GM21737 (cell line): Measurements from ENCODE around the gene FAM120A.

ENCODE experiments used
- ATAC-seq: cut with Tn5 transposase; IDR thresholded peaks from one replicate; pipeline ENCODE4 v1.9.1; 2021; ENCODE audit warnings: mild to moderate bottlenecking, moderate library complexity; ENCODE audit not compliant: unreplicated experiment

Gene FAM120A

DNA sequence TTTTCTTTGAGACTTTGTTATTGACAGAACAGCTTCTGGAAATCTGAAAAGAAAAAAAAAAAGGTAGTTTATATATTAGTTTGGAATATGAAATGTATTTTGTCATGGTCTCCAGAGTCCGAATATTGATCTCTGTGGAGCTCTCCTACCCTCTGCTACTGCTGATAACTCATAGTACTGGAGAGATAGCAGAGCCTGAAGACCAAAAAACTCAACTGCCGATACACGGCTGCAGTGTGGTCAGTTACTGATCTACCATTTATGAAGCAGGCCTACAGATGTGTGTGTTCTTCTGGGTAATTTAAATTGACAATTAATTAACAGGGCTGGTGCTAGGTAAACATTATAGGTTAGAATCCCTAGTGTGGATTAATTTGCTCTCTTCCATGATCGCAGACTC, 3.8 kb upstream of the FAM120A start:
- no peak for ATAC-seq

GRCh38 chr9:93451849-93452709, 594 bp downstream of the FAM120A start:
- ATAC-seq = peak; percentile 17

DNA sequence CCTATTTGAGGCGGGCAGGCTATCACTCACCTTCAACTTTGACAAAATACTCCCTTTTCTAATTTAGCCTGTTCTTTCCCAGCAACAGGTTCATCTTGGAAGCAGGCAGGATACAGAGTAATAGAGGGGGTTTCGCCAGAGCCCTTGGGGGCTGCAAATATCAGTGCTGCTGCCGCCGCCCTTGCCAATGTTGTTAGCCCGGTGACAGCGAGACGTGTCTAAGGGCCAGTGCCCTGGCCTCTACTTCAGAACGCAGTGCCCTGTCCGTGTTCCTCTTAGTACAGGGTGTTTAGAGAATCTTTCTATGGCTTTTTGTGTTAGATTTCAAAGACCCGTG, 1.2 kb downstream of the FAM120A start:
- no peak for ATAC-seq

- ATAC-seq = peak; percentile 58
Measured at GRCh38 chr9:93453047-93453914, 1.8 kb downstream of the FAM120A start, which contains the start of gene FAM120AOS. TSS of gene FAM120AOS (minus strand) at chr9:93453581. CDS start at chr9:93452709, 872 bp downstream.

DNA sequence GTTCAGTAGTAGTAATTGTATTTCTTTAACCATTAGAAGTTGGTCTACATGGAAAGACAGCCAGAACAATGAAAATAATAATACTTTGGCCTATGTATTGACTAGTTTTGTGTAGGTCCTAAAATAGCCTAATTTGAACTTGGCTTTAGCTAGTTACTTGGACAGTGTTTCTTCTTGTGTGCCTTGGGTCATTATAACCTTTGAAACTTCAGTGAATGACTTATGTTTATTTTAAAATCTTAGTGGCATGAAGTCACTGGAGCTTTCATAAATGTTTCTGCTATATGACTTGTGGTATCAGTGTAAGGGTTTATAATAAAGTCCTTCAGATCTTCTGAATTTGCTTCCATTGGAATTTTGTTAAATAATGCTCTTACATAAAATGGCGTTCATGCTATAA, 4.5 kb downstream of the FAM120A start:
- ATAC-seq = no peak

- ATAC-seq = no peak
Measured at GRCh38 chr9:93456504-93456903, 5.0 kb downstream of the FAM120A start.

DNA sequence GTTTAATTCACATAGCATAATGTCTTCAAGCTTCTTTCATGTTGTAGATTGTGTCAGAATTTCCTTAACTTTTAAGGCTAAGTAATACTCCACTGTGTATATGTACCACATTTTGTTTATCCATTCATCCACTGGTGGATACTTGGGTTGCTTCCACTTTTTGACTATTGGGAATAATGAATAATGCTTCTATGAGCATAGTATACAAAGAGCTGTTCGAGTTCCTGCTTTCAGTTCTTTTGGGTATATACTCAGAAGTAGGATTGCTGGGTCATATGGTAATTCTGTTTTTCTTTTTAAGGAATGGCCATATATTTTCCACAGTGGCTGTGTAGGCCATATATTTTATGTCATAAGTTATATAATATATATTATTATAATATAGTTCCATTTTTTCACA, 5.5 kb downstream of the FAM120A start:
- ATAC-seq = no peak

DNA sequence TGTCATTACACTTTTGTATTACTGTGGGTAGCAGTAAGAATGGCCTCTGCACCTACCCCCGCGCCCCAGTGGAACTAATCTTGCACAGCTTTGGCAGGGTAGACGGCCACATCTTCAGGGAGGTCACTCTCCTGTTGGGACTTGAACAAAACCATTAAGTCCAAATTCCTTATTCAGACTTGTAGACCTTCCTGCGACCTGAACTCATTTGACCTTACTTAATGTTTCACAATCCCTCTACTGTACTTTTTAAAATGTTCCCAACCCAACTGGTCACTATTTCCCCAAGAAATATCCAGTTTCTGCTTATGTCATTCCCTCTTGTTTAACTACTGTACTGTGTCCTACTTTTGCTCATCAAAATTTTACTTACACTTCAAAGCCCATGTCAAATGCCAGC, 7.2 kb downstream of the FAM120A start:
- no peak for ATAC-seq

- ATAC-seq = no peak
Measured at GRCh38 chr9:93459432-93459847, 8.0 kb downstream of the FAM120A start.

GRCh38 chr9:93460689-93461413, 9.4 kb downstream of the FAM120A start:
- no peak for ATAC-seq

DNA sequence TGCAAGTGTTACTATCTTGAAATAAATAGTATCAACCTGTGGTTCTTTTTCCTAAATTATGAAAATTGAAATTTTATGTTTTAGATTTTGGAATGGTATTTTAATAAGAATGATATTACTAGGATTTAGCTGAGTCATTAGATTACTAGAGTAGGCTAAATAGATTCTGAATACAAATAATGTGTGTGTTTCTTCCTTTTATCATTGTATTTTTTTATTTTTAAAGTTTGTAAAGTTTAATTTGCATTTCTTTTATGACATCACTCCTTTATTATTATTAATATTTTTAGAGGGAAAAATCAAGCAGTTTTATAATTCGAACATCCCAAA, 9.9 kb downstream of the FAM120A start:
- ATAC-seq = no peak

- ATAC-seq = no peak
Measured at GRCh38 chr9:93461821-93462220, 10.3 kb downstream of the FAM120A start.

GRCh38 chr9:93463638-93464248, 12.3 kb downstream of the FAM120A start:
- ATAC-seq = no peak

GRCh38 chr9:93464395-93464794, 12.9 kb downstream of the FAM120A start:
- ATAC-seq = no peak

DNA sequence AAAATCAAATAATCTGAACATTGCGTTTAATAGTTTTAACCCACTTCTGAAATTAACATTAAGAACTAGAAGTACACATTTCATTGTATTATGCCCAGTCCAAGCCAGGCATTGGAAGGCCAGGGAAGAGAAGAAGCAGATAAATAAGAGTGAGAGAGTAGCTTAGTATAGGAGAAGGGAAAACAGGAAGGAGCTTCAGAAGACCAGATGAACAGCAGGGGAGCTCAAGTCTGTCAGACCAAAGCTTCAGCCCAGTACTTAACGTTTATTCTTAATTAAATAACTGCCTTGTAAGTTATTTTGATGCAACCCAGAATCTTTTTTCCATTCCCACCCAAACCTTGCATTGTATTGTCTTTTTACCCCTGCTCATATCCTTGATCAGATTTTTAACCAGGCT, 13.4 kb downstream of the FAM120A start:
- ATAC-seq = no peak

DNA sequence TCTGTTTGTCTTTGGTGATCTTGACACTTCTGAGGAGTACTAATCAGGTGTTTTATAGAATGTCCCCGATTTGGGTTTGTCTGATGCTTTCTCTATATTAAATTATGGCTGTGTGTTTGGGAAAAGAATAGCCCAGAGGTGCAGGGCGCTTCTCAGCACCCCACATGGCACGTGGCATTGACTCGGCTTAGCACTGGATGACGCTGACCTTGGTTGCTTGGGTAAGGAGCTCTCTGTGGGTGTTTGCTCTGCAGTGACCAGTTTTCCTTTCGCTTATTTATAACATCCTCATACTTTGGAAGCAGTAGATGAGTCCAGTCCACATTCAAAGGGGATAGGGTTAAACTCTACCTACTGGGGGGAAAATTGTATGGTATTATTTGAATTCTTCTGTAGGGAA, 14.4 kb downstream of the FAM120A start:
- no peak for ATAC-seq

DNA sequence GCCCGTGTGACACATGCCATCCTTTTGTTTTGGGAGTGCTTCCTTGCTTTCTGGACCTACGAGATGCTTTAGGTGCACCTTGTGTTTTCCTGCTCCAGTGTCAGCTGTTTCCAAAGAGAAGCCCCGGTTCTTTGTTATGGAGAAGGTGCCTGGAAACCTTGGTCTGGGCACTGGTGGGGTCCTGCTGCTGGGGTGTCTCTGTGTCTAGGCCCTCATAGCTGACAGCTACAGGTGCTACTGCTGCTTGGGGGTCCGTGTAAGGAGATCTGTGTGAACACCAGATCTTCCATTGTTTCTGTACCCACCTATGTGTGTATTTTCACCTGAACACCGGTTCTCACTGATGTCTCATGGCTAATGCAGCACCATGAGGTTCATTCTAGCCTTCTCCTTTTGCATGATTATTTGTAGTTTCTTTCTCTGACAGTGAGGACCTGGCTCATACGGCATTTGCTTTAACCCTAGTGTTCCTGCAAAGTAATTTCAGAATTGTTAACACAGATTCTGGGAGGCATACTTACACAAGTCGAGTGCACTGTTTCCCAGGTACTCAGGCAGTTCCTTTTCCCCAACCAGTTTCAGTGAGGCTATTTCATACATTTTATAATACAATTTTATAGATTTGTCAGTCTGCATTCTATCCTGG, 15.1 kb downstream of the FAM120A start:
- ATAC-seq = no peak

GRCh38 chr9:93467062-93467416, 15.6 kb downstream of the FAM120A start:
- no peak for ATAC-seq

GRCh38 chr9:93467462-93467861, 16.0 kb downstream of the FAM120A start:
- ATAC-seq = no peak

DNA sequence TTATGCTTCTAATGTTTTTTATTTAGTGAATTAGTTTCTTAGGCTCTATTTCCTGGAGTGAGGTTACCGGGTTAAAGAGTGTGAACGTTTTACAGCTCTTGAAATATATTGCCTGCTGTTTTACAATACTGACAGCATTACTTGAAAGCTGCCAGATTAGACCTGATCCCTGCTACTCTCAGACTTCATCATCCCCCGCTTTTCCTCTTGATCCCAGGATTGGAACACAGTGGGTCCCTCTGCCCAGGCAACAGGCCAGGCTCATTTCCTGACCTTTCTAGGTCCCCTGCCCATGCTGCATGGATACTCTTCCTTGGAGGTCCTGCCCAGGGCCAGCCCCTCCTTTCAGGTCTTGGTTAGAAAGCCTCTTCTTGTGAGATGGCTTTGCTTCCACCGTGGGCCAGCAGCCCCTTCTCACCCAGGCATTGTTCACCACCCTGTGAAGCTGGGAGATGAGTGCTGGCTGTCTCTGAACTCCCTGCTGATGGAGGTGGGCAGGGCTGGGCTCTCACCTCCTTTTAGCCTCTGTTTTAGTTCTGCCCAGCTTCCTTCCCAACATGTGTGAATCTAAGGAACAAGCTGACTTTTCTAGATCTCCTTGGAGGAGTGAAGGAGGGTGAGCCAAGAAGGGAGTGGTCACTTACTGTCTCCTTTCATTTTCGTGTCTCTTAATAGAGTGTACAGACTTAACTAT, 17.4 kb downstream of the FAM120A start:
- ATAC-seq = no peak
